ENCODE data around the gene ZDHHC3.

Gene ZDHHC3, protein sequence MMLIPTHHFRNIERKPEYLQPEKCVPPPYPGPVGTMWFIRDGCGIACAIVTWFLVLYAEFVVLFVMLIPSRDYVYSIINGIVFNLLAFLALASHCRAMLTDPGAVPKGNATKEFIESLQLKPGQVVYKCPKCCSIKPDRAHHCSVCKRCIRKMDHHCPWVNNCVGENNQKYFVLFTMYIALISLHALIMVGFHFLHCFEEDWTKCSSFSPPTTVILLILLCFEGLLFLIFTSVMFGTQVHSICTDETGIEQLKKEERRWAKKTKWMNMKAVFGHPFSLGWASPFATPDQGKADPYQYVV

DNA sequence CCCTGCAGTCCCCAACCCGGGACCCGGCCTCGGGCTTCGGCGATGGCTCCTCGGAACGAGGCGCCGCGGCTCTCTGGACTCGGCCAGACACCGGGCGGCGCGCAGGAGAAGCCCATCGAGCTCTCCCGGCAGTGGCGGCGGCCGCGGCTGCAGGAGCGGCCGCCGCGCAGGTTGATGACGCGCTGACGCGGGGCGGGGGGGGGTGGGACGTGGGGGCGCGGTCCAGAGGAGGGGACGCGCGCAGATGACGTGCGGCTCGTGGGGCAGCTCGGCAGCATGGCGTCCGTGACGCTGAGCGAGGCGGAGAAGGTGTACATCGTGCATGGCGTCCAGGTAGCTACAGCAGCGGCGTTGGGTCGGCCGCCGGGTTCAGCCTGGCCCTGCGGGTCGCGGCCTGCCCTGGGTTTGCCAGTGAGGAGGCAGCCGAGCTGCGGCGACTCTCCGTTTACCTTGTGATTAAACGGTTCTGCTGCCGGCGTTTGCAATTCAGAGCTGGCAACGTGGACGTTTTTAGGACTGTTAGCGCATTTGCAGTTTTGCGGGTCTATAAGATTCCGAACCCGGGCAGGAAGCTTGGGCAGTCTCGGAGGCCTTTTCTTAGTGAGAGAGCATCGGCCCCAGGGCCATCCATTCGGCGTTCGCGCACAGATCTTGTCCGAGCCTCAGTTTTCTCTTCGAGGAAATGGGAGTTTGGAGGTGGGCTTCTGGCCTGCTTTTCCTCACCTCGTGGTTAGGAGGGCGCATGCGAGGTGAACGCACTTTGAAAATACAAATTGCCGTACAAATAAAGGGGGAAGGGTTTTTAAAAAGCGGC is at the start of gene ZDHHC3, which contains the start of gene EXOSC7:
Gene ZDHHC3, minus strand, starts transcription at position 173 of the 814 bp plus-strand sequence. CDS start 16,738 bp downstream, outside the sequence.
Gene EXOSC7, plus strand, starts transcription at position 243 of the 814 bp plus-strand sequence. Its CDS starts 34 bp downstream, at position 277.
- DNase-seq (ENCODE audit: low read depth in 3 of 3, low spot score in 1 of 3) = peak; percentile 67 to 77 (median 70)

DNA sequence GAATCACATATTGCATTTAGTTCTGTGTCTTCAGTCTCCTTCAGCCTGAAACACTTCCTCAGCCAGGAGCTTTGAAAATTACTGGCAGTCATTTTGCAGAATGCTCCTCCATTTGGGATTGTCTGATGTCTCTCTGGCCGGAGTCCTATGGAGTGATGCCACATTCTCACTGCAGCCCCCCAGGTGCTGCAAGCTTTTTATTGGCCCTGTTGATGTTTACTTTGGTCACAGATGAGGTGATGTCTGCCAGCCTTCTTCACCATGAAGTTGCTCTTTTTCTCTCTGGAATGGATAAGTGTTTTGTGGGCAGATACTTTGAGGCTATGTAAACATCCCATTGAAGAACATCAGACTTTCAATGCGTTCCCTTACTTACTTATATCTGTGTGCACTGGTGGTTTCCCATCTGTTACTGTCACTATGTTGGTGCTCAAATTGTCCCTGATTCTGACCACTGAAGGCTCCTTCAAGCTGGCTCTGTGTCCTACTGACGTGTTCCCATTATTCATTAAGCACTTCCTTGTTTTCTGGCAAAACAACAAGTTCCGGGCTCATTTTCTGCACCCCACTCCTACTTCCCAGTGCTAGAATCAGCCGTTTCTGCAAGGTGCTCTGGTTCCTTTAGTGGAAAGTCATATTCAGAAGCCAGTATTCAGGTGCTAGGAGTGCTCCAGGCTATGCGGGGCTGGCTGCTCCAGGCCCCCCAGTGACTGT is 48.7 kb upstream of the ZDHHC3 start:
- DNase-seq (ENCODE audit: low read depth in 3 of 3, low spot score in 1 of 3) = no peak

GRCh38 chr3:45023675-45024074 is 47.7 kb upstream of the ZDHHC3 start:
- DNase-seq (ENCODE audit: low read depth in 3 of 3, low spot score in 1 of 3) = no peak

DNA sequence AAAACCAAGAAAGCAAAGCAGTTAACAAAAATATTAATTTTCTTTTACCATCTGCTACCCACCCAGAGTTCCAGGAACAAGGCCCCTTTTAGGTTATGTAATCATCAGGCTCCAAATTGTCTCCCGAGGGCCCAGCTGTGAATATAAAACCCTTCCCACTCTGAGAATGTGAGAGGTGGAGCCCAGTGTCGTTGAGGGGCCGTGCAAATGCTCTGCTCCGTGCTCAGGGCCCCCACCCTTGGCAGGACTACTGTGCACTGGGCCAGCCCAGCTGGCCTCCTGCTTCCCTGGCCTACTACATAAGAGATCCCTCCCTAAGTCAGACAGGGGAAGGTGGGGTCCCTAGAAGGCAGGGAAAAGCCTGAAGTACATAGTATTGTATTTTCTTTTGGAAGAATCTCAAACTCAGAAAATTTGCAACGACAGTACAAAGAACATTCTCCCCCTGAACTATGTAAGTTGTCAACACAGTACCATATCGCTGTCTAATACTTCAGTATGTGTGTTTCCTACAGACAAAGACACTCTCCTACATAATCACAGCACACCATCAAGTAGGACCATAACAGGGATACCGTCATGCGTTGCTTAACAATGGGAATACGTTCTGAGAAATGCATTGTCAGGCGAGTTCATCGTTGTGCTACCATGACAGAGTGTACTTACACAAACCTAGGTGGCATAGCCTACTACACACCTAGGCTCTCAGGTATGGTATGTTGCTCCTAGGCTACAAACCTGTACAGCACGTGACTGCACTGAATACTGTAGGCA is 45.7 kb upstream of the ZDHHC3 start:
- DNase-seq (ENCODE audit: low read depth in 3 of 3, low spot score in 1 of 3) = no peak

DNA sequence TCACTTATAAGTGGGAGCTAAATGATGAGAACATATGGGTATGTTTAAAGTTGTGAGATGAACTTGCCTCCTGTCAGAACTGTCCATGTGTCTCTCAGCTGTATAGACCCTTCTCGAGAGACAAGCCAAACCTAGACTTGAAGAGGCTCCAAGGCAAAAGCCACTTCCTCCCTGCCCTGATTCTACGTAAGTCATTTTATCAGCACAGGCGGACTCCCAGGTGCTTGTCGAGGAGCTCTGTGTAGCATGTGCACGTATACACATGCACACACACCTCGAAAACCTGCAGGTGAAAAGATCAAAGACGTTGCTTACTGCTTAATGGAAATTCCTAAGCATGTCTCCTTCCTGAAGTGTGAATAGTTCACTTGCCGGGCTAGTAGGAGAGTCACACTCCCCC is 44.6 kb upstream of the ZDHHC3 start:
- no peak for DNase-seq (ENCODE audit: low read depth in 3 of 3, low spot score in 1 of 3)

DNA sequence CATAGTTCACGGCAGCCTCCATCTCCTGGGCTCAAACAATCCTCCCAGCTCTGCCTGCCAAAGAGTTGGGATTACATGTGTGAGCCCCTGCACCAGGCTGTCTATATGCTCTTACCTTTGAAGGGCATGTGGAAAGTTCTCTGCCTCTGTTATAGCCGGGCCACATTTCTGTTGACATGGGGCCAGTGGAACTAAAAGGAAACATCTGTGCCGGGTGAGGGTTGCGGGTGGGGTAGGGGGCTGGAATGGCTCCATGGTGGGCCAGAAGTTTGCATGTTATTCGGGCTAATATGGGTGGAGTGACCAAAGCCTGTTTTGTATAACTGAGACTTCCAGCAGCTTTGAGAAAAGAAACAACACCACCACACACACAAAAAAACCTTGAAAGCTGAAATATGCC is 41.8 kb upstream of the ZDHHC3 start:
- no peak for DNase-seq (ENCODE audit: low read depth in 3 of 3, low spot score in 1 of 3)

DNA sequence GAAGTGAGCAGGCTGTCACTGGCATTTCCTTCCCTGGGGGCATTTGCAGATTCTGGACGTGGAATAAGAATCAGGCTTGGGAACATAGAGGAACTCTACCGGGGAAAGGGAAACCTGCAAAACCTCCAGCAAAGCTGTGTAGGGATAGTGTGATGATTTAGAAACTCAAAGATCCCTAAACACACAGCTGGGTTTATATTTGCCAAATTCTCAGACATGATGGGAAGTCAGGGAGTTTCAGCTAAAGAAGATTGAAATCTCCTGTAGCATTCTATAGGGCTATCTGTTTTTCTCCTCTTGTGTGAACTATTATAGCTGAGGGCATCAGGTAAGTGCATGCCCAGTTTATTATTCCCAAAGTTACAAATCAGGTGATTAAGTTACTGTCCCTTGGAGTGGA is 40.9 kb upstream of the ZDHHC3 start:
- DNase-seq (ENCODE audit: low read depth in 3 of 3, low spot score in 1 of 3) = no peak

DNA sequence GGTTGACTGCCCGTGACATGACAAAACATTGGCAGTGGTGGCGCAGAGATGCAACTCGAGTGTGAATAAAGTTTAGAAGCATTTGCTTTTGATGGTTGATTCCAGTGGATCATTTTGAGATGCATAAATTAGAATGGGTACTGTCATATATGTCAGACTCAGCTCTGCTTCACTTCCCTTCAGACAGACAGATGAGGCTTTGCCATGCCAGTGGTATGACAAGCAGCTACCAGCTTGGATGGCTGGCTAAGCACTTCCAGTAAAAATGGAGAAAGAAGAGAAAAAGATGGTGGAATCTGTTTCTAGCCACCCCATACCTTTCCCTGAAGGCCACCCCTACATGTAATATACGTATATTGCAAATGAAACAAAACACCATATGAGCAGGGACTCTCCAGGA is 36.6 kb upstream of the ZDHHC3 start:
- DNase-seq (ENCODE audit: low read depth in 3 of 3, low spot score in 1 of 3) = no peak

DNA sequence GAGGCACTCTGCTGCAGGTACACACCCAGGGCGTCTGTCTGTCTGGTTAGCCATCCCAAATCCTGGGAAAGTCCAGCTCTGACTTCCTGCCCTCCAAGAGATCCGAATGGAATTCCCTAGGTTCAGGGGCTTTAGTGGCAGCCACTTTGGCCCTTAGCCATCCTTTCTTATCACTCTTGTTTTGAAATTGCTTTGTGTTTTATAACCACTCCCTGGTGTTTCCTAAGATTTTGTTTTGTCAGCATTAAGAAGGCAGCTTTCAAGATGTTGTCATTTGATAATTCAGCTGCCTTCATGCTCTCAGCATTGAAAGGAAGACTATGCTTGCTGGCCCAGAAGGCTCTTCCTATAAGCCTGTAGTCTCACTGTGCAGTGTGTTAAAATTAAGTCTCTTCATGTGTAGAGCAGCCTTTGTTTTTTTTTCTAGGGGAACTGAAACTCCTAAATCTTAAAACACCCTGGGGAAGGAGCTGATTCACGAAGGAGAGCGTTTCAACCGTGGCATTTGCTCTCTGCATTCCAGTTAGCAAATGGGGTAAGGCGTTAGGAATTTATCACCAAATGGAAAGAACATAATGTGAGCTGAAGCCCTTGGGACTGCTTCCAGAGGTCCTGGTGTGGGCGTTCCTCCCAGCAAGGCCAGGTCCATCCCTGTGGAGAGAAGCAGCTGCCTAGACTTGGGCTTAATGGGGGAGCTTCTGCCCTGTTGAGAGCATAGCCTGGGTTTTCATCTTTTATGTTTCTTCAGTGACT is 36.0 kb upstream of the ZDHHC3 start:
- no peak for DNase-seq (ENCODE audit: low read depth in 3 of 3, low spot score in 1 of 3)

GRCh38 chr3:45010811-45011333 is 34.9 kb upstream of the ZDHHC3 start:
- no peak for DNase-seq (ENCODE audit: low read depth in 3 of 3, low spot score in 1 of 3)

- no peak for DNase-seq (ENCODE audit: low read depth in 3 of 3, low spot score in 1 of 3)
These were observed 33.9 kb upstream of the ZDHHC3 start for GRCh38 chr3:45009868-45010267.

DNA sequence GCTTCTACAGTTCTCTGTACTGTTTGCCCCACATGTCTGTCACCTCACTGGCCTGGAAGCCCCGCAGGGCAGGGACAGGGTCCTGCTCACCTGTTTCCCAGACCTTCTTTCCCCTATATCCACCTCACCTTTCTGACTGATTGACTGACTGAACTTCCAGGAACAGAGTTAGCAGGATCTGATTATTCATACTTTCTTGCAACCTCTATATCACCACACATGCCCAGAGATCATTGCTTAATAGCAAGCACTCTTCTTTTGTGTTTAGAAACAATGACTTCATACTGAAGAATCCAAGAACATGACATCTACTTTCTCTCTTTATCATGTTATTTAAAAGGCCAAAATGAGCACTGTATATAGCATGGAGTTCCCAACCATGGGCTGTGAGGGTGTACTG is 32.1 kb upstream of the ZDHHC3 start:
- DNase-seq (ENCODE audit: low read depth in 3 of 3, low spot score in 1 of 3) = no peak

DNA sequence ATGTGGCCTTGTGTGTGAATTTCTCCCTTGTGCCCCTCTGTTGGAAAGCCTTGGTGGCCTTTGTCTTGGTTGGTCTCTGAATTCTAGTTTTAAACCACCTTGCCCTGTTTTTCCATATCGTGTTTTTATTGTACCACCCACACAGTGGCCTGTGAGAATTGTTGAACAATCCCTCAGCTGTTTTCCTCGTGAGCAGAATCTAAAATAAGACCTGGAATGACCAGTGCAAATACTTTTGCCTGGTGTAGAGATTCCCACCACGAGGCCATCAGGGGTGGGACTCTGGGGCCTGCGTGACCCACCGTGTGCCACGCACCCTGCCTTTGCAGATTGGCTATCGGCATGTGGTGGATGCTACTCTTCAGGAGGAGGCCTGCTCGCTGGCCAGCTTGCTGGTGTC is 31.1 kb upstream of the ZDHHC3 start:
- no peak for DNase-seq (ENCODE audit: low read depth in 3 of 3, low spot score in 1 of 3)

DNA sequence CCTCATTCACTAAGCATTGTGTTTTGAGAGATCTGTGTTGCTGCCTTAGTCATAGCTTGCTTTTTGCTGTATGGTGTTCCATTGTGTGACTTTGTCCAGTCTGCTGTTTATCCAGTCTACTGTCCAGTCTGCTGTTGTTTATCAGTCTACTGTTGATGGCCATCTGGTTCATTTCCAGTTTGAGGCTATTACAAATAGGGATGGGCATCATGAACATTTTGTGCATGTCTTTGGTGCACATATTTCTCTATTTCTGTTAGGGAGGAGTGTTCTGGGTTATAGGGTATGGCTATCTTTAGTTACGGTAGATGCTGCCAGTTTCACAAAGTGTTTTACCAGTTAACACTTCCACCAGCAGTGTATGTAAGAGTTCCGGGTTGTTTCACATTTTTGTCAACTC is 27.9 kb upstream of the ZDHHC3 start:
- no peak for DNase-seq (ENCODE audit: low read depth in 3 of 3, low spot score in 1 of 3)

GRCh38 chr3:45003406-45003805 is 27.4 kb upstream of the ZDHHC3 start:
- no peak for DNase-seq (ENCODE audit: low read depth in 3 of 3, low spot score in 1 of 3)

- no peak for DNase-seq (ENCODE audit: low read depth in 3 of 3, low spot score in 1 of 3)
These were observed 26.7 kb upstream of the ZDHHC3 start for GRCh38 chr3:45002720-45003119.

DNA sequence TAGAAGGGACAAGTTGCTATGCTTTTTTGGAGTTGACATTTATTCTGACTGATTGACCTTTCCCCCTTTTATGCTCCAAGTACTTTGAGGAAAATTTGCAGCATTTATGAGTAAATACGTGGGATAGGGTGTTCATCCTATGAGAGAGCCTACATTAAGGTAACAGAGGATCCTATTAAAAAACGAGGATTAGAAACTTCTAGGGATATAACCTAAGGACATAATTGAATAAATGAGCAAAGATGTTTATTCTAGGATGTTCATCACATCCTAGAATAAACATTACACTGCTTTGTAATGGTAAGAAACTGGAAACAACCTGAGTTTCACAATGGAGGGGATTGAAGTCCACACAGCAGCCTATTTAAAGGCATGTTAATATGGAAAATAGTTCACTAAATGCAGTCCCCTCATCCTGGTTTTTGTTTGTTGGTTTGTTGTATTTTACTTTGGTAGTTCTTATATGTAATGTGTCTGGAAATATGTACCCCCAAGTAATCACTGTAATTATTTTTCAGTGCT is 26.2 kb upstream of the ZDHHC3 start:
- DNase-seq (ENCODE audit: low read depth in 3 of 3, low spot score in 1 of 3) = no peak

DNA sequence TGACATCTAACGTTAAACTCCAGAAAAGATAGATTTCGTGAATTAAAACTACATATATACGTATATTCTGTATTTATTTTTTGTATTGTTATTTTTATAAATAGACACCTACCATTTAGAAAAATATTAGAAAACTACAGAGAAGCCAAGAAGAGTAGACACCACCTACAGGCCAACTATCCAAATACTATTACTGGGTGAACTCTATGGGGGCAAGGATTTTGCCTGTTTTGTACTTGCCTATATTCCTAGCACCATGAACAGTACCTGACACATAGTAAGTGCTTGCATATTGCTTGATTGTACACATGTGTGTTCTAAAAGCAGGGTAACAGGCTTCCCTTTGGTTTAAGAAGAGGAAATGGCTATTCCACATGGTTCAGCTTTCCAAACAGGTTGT is 25.8 kb upstream of the ZDHHC3 start:
- no peak for DNase-seq (ENCODE audit: low read depth in 3 of 3, low spot score in 1 of 3)

- DNase-seq (ENCODE audit: low read depth in 3 of 3, low spot score in 1 of 3) = no peak
These were observed 24.8 kb upstream of the ZDHHC3 start for GRCh38 chr3:45000823-45001222.

DNA sequence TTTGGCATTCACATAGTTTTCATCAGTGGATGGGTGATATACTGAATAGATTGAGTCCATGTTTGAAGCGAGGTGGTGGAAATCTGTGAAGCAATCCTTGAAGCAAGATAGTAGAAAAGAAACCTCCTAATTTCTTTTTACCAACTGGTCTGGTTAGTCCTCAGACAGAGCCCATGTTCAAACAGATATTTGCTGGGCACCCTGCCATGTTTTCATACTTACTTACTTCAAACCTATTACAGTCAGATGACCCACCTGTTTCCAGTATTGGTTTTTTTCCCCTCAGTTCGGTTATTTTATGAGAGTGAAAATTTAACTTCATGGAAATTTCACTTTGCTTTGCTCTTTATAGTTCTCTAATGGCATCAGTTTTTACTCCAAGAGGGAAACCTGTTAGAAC is 23.8 kb upstream of the ZDHHC3 start:
- no peak for DNase-seq (ENCODE audit: low read depth in 3 of 3, low spot score in 1 of 3)

All from stimulated activated CD4-positive, alpha-beta T cell treated with anti-CD3 and anti-CD28 coated beads, TNF-alpha, amount 100 ng/mL, for 1 hour (primary cell).